HG03103 (cell line): ENCODE data around the gene SMIM14.
"Not testable (repeated sequence)": the region's sequence is repeated elsewhere in the genome, so short reads cannot be mapped to it uniquely, and the experiment has no call there.

ENCODE experiments used
- ATAC-seq: cut with Tn5 transposase; IDR thresholded peaks from one replicate; pipeline ENCODE4 v1.9.1; 2021; ENCODE audit warnings: low read depth; ENCODE audit not compliant: unreplicated experiment

Gene SMIM14

DNA sequence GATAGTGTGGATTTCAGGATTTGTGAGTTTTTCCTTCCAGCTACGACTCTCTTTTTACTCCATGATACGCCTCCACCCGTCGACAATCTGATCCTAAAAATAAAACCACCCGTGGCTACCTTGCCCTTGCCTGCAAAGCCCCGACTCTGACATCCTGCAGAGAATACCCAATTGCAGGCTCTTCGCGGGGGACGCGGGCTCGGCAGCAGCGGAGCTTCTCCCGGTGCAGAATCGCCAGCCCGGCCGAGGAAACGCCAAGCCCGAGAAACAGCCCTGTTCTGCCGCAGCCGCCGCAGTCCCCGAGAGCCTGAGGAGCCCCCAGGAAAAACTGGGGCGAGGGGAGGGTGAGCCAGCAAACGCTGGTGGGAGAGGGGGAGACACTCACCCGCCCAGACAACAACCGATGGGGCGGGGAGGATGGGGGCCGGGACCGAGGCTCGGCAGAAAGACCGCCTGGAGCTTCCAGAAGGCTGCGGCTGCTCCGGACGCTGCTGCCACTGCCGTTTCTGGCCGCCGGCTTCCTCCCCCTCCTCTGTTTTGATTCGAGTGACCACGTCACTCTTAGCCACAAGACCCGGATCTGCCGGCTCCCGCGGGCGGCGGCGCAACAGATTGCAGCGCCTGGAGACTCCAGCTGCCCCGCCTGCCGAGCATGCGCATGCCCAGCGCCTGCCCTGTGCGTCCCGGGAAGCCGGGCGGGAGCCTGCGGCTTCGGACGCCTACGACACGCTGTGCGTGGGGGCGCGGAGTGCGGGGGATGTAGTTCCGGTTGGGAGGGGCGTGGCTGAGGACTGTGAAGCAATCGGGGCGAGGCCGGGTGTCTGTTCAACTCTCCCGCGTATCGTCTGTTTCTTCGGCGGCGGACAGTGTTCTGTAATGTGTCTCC lies at the start of gene SMIM14:
SMIM14 (minus strand) TSS at position 512 of the 886 bp plus-strand sequence. CDS start 33,720 bp downstream, outside the sequence.
- ATAC-seq, result peak; percentile 78

DNA sequence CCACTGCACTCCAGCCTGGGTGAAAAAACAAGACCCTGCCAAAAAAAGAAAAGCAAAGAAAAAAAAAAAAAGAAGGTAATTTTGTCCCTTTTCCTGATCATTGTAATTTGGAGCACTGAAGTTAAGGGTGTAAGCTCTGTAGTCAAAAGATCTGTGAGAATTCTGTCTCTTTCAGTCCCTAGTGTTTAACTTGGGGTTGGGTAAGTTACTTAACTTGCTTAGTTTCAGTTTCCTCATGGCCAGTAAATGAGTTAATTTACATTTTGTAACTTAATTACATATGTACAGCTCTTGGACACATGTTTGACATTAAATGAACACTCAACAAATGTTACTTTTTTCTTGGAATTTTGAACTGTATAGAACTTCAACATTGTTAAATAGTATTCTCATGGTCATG lies 48.3 kb upstream of the SMIM14 start:
- no peak for ATAC-seq

DNA sequence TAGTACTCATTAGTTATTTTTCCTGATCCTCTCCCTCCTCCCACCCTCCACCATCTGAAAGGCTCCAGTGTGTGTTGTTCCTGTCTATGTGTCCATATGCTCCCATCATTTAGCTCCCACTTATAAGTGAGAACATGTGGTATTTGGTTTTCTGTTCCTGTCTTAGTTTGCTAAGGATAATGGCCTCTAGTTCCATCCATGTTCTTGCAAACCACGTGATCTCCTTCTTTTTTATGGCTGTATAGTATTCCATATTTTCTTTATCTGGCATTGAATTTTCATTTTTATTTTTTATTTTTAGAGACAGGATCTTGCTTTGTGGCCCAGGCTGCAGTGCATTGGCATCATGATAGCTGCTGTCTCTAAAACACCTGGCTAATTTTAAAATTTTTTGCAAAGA lies 47.3 kb upstream of the SMIM14 start:
- no peak for ATAC-seq

DNA sequence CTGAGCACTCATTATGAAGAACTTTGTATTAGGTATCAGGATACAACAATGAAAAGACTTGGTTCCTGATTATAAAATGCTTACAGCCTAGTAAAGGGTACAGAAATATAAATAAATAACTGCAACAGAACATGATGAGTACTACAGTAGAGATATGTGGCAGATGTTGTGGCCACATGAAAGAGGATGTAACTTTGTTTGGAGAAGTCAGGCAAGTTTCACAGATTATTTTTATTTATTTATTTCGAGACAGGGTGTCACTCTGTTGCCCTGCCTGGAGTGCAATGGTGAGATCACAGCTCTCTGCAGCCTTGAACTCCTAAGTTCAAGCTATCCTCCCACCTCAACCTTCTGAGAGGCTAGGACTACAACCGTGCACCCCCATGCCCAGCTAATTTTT lies 43.5 kb upstream of the SMIM14 start:
- peak; percentile 84 for ATAC-seq

DNA sequence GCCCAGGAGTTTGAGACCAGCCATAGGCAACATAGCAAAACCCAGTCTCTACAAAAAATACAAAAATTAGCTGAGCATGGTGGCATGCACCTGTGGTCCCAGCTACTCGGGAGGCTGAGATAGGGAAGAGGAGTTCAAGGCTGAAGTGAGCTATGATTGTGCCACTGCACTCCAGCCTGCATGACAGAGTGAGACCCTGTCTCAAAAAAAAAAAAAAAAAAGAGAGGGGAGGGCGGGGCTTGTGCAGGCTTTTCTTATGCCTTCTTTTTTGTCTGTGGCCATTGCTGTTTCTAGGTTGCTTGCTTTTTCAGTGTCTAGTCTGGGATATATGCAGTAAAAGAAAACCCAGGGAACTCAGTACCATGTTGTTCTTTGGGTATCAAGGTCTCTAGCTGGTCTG lies 42.3 kb upstream of the SMIM14 start:
- ATAC-seq, result not testable (repeated sequence)

- ATAC-seq, result not testable (repeated sequence)
These were observed 37.0 kb upstream of the SMIM14 start for GRCh38 chr4:39675681-39676080.

- ATAC-seq, result not testable (repeated sequence)
These were observed 31.6 kb upstream of the SMIM14 start for GRCh38 chr4:39670296-39670695.

- no peak for ATAC-seq
These were observed 30.2 kb upstream of the SMIM14 start for GRCh38 chr4:39668887-39669286.

DNA sequence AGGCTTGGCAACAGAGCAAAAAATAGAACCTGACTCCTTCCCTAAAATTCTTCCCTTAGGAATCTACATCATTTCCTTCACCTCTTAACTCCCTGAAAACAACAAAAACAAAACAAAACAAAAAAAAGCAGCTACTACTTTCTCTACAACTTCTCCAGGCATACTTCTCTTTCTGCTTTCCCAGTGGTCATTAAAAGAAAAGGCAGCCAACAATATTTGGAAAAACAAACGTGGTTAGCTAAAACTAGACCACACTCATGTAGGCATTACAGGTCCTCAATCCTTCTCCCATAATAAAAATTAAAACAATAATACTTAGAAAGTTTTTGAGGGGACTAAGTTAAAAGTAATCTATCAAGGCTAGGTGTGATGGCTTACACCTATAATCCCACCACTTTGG lies 29.0 kb upstream of the SMIM14 start:
- ATAC-seq, result no peak

GRCh38 chr4:39664828-39665731 lies 26.4 kb upstream of the SMIM14 start:
- ATAC-seq, result no peak

DNA sequence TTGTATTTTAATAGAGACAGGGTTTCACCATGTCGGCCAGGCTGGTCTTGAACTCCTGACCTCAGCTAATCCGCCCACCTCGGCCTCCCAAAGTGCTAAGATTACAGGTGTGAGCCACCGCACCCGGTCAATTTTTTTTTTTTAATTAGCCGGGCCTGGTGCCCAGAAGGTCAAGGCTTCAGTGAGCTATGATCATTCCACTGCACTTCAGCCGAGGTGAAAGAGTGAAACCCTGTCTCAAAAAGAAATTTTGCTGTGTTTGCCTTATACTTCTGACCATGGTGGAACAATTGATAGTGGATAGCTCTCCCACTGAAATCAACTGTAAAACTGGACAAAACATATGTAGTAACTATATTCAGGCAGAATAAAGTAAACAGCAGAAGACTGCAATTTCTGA lies 24.0 kb upstream of the SMIM14 start:
- ATAC-seq, result no peak

DNA sequence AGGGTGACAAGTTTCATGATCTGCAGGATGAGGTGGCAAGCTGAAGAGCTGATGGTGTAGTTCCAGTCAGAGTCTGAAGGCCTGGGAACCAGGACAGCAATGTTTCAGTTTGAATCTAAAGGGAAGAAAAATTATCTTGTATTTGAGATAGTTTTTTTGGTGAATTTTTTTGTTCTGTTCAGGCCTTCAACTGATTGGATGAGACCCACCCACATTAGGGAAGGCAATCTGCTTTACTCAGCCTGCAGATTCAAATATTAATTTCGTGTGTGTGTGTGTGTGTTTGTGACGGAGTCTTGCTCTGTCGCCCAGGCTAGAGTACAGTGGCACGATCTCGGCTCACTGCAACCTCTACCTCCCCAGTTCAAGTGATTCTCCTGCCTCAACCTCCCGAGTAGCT lies 22.1 kb upstream of the SMIM14 start:
- no peak for ATAC-seq

DNA sequence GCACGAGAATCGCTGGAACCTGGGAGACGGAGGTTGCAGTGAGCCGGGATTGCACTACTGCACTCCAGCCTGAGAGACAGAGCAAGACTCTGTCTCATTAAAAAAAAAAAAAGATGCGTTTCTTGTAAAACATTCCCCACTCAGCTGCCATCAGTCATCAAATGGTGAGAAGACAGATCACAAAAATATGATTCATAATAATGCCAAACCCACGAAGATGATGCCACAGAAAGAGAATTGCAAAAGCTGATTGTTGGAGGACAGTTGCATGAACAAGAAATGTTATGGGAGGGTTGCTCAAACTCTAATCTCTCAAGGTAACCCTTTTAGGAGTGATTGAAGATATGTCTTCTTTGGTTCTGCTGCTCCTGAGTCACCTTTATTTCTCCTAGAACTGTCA lies 21.4 kb upstream of the SMIM14 start:
- ATAC-seq, result no peak

DNA sequence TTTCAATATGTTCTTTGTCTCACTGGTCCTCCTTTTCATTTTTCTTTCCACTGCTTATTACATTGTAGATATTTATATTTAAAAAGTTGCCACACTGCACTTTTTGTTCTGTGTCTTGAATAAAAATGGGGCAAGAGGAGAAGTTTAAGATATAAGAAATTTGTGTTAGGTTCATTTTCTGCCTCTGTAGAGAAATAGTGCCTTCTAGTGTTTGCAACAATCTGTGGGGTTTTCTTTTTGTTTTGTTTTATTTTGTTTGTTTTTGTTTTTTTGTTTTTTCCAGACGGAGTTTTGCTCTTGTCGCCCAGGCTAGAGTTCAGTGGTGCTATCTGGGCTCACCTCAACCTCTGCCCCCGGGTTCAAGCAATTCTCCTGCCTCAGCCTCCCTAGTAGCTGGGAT lies 20.1 kb upstream of the SMIM14 start:
- no peak for ATAC-seq

GRCh38 chr4:39657465-39657864 lies 18.8 kb upstream of the SMIM14 start:
- ATAC-seq, result no peak

GRCh38 chr4:39656638-39657037 lies 18.0 kb upstream of the SMIM14 start:
- not testable (repeated sequence) for ATAC-seq

DNA sequence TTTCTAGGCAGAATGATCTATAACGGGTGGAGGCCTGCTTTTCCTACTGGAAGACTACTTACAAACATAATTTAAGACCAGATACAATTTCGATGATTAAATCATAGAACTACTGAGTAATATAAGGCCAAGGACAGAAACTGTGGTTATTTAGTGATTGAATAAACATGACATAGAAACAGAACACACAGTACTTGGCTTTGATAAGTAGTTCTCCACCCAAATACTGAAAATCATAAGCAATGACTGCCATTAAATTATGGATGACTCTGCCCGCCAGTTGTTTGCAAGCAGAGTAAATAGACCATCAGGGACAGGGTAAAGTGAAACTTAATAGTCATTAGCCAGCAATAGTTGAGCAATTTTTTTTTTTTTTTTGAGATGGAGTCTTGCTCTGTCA lies 17.2 kb upstream of the SMIM14 start:
- no peak for ATAC-seq

GRCh38 chr4:39655211-39655610 lies 16.5 kb upstream of the SMIM14 start:
- no peak for ATAC-seq

- not testable (repeated sequence) for ATAC-seq
These were observed 12.9 kb upstream of the SMIM14 start for GRCh38 chr4:39651586-39651985.

DNA sequence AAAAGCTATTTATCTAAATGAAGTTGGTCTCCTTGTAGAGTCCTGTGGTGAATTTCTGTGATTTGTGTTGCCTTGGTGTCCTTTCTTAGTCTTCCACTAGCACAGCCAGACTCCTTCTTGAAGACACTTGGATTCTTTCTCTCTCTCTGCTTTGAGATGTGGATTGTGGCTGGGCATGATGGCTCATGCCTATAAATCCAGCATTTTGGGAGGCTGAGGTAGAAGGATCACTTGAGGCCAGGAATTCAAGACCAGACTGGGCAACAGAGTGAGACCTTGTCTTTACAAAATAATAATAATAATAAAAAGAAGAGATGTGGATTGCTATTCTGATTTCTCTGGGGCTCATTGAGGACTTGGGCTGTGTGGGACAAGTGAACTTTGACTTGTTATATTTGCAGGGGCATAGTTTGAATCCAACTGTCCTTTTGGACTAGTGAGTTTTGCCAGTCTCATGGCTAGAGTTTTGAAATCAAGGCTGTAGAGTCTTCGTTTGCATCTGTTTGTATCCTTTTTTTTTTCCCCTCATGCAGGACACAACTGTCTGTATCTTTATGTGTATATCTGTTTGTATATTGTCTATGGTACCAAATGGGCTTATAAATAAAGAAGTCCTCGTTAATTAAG lies 11.1 kb upstream of the SMIM14 start:
- ATAC-seq, result no peak
